IPS-11a (cell line): ENCODE data around the gene CELSR2.

Source experiments
- H3K4me3 ChIP-seq: one replicate; pipeline ENCODE4 v1.5.1; 2013; ENCODE audit warnings: low read depth, low read length, control low read depth

Gene CELSR2

GRCh38 chr1:109251277-109252166, 2.2 kb downstream of the CELSR2 start:
- no peak overlapping the region for H3K4me3 ChIP-seq

GRCh38 chr1:109252167-109252892, 3.0 kb downstream of the CELSR2 start:
- H3K4me3 ChIP-seq, result no peak overlapping the region

DNA sequence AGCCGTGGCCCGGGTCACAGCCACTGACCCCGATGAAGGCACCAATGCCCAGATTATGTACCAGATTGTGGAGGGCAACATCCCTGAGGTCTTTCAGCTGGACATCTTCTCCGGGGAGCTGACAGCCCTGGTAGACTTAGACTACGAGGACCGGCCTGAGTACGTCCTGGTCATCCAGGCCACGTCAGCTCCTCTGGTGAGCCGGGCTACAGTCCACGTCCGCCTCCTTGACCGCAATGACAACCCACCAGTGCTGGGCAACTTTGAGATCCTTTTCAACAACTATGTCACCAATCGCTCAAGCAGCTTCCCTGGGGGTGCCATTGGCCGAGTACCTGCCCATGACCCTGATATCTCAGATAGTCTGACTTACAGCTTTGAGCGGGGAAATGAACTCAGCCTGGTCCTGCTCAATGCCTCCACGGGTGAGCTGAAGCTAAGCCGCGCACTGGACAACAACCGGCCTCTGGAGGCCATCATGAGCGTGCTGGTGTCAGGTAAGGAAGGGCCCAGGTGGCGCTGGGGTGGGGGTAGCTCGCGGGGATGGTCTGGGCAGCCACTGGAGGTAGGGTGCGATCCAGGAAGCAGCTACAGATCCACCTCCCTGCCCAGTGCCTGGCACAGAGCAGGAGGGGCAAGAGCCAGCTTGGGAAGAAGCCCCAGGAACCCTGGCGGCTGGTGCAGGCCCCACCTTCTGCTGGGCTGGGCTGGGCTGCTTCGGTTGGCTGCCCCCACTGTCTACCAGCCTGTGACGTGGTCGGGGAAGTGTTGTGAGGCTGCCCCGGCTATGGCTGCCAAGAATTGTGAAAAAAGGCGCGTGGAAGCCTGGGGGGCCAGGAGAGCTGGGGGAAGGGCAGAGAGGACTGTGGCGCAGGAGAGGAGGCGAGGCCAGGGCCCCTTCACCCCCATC, 3.8 kb downstream of the CELSR2 start:
- H3K4me3 ChIP-seq, result no peak overlapping the region

DNA sequence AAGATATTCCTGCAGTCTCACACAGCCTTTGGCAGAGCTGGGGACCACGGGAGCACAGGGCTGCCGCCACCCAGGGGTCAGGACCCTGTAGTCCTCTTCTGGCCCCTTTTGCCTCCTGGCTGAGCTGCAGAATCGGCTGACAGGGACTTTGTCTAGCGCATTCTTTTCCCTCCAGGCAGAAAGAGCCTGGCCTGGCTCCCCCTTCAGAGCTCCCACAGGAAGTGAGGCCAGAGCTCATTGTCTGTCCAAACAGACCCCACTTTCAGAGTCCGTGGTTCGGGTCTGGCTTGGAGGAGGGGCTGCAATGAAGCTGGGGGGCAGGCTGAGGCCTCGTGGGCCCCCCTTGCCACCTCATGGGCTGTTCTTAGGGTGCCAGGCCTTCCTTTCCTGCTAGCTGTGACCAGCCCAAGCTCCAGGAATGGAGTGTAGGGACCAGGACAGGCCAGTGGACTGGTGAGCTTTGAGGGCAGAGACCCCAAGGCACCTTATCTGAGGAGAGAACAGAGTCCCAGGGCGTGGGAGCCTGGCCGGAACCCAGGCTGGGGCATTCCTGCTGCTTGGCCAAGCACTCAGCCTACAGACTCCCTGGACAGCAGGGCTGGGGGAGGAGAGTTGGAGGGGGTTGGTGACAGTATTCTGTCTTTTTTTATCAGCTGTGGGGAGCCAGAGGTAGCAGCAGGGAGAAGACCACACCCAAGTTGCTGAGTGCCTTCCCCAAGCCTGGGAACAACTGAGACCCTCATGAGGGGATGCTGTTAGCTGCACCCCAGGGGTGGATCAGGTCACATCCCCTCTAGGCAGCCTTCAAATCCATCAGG, 4.7 kb downstream of the CELSR2 start:
- no peak overlapping the region for H3K4me3 ChIP-seq

DNA sequence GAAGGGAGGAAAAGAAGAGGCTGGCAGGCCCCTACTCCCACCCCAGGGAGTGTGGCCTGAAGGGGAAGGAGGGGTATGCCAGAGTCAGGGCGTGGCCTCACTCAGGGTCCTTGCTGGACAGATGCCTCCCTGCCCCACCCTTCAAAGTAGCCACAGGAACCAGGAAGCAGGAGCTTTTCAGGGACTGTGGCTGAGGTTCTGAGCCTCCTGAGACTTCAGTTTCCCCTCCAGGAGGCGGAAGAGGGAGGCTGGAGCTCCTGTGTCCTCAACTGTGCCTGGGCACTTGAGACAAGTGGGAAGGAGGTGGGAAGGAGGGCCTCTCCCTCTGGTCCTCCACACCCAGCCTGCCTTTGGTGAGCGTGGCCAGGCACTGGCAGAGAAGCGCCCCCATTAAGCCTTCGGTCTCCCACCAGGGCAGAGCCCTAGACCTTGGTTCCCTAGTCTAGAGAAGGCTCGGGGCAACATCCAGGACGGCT, 5.3 kb downstream of the CELSR2 start:
- H3K4me3 ChIP-seq, result no peak overlapping the region

DNA sequence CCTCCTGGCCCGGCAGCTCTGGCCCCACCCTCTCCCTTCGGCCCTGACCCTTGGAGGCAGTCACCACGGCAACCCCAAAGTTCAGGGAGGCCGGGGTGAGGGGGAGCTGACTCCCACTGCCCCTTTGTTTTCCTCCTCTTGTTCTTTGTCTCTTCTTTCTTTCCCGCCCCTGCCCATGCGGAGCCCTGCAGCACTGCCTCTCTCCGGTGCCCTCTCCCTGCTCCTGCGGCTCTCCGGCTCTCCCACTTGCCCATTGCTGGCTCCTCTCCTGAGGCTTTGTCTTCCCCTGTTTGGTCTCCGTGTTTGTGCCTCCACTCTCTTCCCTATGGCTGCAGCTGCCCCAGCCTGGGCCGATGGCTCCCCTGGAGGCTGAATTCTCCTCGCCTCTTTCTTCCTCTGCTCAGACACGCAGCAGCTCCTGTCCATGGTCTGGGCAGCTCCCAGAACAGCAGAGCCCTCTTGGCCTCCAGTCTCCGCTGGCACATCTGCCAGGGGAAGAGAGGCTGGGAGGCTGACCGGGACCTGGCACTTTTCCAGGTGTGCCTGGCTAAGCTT, 5.8 kb downstream of the CELSR2 start:
- no peak overlapping the region for H3K4me3 ChIP-seq

GRCh38 chr1:109255678-109256077, 6.3 kb downstream of the CELSR2 start:
- H3K4me3 ChIP-seq, result no peak overlapping the region

DNA sequence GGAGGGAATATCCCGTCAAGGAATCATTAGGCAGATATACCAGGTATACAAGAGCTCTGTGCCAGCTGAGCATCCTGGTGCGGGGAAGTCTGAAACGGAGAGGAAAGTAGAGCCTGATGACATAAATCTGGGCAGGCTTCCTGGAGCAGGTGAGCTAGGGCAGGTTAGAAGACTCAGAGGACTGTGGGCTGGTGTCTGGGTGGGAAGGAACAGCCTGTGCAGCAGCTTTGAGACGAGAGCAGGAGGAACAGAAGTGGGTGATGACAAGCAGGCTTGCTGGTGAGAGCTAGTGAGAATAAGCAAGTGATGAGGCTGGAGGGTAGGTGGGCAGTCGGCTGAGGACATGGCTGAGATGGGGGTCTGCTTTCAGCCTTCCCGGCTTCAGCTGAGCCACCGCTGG, 6.7 kb downstream of the CELSR2 start:
- no peak overlapping the region for H3K4me3 ChIP-seq

GRCh38 chr1:109256971-109257681, 7.8 kb downstream of the CELSR2 start:
- no peak overlapping the region for H3K4me3 ChIP-seq

DNA sequence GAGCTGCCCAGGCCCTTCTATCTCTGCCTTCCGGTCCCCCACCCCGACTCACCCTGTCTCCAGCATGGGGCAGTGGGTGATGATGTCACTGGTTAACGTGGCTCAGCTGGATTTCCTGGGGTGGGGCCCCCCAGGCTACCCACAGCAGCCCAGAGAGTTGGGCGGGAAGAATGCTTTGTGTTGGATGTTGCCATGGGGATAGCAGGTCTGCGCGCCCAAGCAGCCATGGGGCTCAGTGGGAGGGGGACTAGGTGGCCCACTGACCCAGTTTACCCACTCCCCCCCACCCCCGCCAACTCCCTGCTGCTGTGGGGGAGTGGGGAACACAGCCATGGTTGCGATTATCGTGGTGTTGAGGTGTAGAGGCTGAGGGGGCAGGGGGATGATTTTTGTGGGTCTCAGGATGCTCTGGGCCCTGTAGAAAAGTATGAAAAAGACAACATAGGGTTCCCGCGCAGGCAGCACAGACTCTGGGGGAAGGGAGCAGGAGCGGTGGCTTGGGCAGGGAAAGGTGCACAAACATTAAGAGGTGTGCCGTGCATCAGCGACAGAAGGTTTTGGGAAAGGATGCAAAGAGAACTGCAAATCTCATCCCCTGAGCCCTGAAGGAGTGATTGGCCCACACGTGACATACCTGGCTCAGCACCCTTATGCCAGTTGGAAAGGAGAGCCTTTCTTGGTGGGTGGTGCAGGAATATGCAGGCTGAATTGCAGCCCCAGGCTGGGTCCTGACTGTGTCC, 8.5 kb downstream of the CELSR2 start:
- no peak overlapping the region for H3K4me3 ChIP-seq

DNA sequence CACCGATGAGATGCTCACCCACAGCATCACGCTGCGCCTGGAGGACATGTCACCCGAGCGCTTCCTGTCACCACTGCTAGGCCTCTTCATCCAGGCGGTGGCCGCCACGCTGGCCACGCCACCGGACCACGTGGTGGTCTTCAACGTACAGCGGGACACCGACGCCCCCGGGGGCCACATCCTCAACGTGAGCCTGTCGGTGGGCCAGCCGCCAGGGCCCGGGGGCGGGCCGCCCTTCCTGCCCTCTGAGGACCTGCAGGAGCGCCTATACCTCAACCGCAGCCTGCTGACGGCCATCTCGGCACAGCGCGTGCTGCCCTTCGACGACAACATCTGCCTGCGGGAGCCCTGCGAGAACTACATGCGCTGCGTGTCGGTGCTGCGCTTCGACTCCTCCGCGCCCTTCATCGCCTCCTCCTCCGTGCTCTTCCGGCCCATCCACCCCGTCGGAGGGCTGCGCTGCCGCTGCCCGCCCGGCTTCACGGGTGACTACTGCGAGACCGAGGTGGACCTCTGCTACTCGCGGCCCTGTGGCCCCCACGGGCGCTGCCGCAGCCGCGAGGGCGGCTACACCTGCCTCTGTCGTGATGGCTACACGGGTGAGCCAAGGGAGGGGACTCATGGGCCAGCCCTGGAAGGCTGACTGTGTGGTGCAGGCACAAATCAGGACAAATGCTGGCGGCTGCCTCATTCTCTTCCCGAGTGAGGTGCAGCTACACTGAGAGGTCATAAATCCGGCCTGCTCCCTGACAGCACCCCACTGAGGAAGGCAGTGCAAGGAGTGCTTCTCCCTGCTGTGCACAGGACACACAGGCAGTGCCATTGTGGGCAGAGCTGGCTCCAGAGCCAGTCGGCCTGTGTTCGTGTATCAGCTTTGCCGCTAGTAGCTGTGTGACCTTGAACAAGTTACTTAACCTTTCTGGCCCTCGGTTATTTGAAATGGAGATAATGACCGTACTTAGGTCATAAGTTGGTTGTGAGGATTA, 9.4 kb downstream of the CELSR2 start:
- H3K4me3 ChIP-seq, result no peak overlapping the region

DNA sequence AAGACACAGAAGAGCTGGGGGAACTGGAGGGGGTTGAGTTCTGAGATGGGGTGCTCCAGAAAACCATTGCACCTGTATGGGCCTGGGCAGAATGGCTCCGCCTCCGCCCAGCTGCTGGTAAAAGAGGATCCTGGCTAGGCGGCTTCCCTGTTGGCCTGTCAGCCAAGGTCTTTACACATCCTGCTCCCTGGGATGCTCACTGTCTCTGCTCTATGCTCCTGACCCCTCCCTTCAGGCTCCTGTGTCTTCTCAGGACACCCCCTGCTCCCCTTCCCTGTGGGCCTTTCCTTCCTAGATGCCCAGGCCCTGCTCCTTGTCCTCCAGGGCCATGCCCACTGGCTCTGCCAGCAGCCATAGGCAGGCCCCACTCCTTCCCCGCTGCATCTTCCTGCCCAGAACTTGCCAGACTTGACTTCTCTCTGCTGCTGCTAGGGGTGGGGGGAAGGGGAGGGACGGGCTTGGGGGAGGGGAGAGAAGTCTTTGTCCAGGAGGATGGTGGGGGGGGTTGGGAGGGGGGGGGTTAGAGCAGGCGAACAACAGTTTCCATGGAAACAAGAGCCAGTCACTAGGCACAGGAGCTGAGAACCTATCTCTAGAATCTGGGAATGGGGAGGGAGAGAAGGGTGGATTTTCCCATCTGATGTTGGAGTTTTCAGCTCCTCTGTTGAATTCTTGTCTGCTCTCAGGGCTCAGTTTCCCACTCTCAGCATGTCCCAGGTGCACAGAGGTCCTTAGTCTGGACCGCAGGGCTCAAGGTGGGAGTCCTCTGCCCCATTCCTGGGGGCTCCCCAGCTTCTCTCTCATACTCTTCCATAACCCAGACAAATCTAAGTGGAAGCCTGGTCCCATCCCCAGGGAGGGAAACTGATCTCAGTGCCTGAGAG, 10.6 kb downstream of the CELSR2 start:
- H3K4me3 ChIP-seq, result no peak overlapping the region

DNA sequence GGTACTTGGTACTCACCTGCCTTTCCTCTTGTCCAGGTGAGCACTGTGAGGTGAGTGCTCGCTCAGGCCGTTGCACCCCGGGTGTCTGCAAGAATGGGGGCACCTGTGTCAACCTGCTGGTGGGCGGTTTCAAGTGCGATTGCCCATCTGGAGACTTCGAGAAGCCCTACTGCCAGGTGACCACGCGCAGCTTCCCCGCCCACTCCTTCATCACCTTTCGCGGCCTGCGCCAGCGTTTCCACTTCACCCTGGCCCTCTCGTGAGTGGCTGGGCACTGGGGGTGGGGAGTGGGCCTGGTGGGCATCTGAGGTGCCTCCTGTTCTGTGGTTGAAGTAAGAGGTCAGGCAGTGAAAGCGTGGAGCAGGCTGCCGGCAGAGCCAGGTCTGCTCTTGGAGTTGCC, 11.7 kb downstream of the CELSR2 start:
- no peak overlapping the region for H3K4me3 ChIP-seq

- no peak overlapping the region for H3K4me3 ChIP-seq
Observed at GRCh38 chr1:109261578-109261977, 12.2 kb downstream of the CELSR2 start.

GRCh38 chr1:109262231-109263055, 13.1 kb downstream of the CELSR2 start:
- no peak overlapping the region for H3K4me3 ChIP-seq

- H3K4me3 ChIP-seq, result no peak overlapping the region
Observed at GRCh38 chr1:109263234-109263596, 13.9 kb downstream of the CELSR2 start.
